HEK293 (cell line): ENCODE measurements around the gene ATP8B1.

Source experiments
- CTCF ChIA-PET: fragments of 350-600 bp; formaldehyde crosslinking; extraction: SDS; loops from one replicate; lab custom pipeline; 2021; ENCODE audit warnings: antibody characterized with exemption; lab: Yijun Ruan, JAX
- POLR2A ChIA-PET: fragments of 300-600 bp; formaldehyde crosslinking; extraction: SDS; loops from one replicate; lab custom pipeline; 2020; ENCODE audit warnings: antibody characterized with exemption, inconsistent platforms; lab: Yijun Ruan, JAX
- H3K27ac ChIP-seq: fragments of 200-500 bp; sonication (Bioruptor generic); 2 replicates; pipeline ENCODE4 v1.5.1; 2014; ENCODE audit warnings: low read depth, low read length, control low read depth, inconsistent platforms; ENCODE audit errors: extremely low read depth
- H3K36me3 ChIP-seq, 2 experiments: fragments of 200-500 bp in 1 of 2; sonication (Bioruptor generic) in 1 of 2; 1 replicate in 1 of 2; 2 replicates in 1 of 2; pipeline ENCODE4 v1.5.1; 2014 to 2017; ENCODE audit warnings: inconsistent platforms in 2 of 2, low read length in 2 of 2; ENCODE audit not compliant: control insufficient read depth in 2 of 2, insufficient read depth in 1 of 2
- H3K4me1 ChIP-seq: fragments of 200-500 bp; sonication (Bioruptor generic); 2 replicates; pipeline ENCODE4 v1.5.1; 2014; ENCODE audit warnings: mild to moderate bottlenecking, low read length, inconsistent platforms; ENCODE audit not compliant: control insufficient read depth, insufficient read depth
- H3K4me3 ChIP-seq: 2 replicates; pipeline ENCODE4 v1.5.1; 2011; ENCODE audit warnings: low read depth, mild to moderate bottlenecking, control low read depth, low read length, moderate library complexity
- H3K9me3 ChIP-seq: fragments of 200-500 bp; sonication (Bioruptor generic); 2 replicates; pipeline ENCODE4 v1.5.1; 2014; ENCODE audit warnings: low read depth, low read length, inconsistent platforms; ENCODE audit not compliant: control insufficient read depth, insufficient read depth
- BCL11A ChIP-seq: fragments of 450-650 bp; formaldehyde crosslinking; IDR thresholded peaks from 2 replicates; pipeline ENCODE4 v1.5.1; 2016; ENCODE audit warnings: low read depth, missing biosample characterization, missing genetic modification characterization
- FEZF1 ChIP-seq: fragments of 450-650 bp; formaldehyde crosslinking; IDR thresholded peaks from 2 replicates; pipeline ENCODE4 v1.5.1; 2016; ENCODE audit warnings: missing biosample characterization, missing genetic modification characterization
- ZFP37 ChIP-seq: fragments of 450-650 bp; formaldehyde crosslinking; IDR thresholded peaks from 2 replicates; pipeline ENCODE4 v1.5.1; 2016; ENCODE audit warnings: missing biosample characterization, missing genetic modification characterization
- ZFP69B ChIP-seq: fragments of 450-650 bp; formaldehyde crosslinking; IDR thresholded peaks from 2 replicates; pipeline ENCODE4 v1.5.1; 2016; ENCODE audit warnings: missing biosample characterization, missing genetic modification characterization
- ZIC2 ChIP-seq: fragments of 450-650 bp; formaldehyde crosslinking; IDR thresholded peaks from 2 replicates; pipeline ENCODE4 v1.5.1; 2016; ENCODE audit warnings: missing biosample characterization, missing genetic modification characterization
- ZNF366 ChIP-seq: fragments of 450-650 bp; formaldehyde crosslinking; conservative IDR thresholded peaks from 2 replicates; pipeline ENCODE4 v1.5.1; 2016; ENCODE audit warnings: missing biosample characterization, missing genetic modification characterization
- ZNF624 ChIP-seq: fragments of 450-650 bp; formaldehyde crosslinking; IDR thresholded peaks from 2 replicates; pipeline ENCODE4 v1.5.1; 2017; ENCODE audit warnings: missing biosample characterization, missing genetic modification characterization
- TF ChIP-seq, protein P1 (sequence below): IDR thresholded peaks from 2 replicates; pipeline ENCODE4 v1.6.1; 2011; ENCODE audit warnings: mild to moderate bottlenecking, low read depth, low read length, borderline replicate concordance
- TF ChIP-seq, protein P2 (sequence below): fragments of 450-650 bp; formaldehyde crosslinking; IDR thresholded peaks from 2 replicates; pipeline ENCODE4 v1.5.1; 2016; ENCODE audit warnings: missing biosample characterization, missing genetic modification characterization, borderline replicate concordance
- TF ChIP-seq, protein P3 (sequence below): fragments of 450-650 bp; formaldehyde crosslinking; IDR thresholded peaks from 2 replicates; pipeline ENCODE4 v1.5.1; 2016; ENCODE audit warnings: missing biosample characterization, missing genetic modification characterization, borderline replicate concordance
- TF ChIP-seq, protein P4 (sequence below): fragments of 450-650 bp; formaldehyde crosslinking; IDR thresholded peaks from 2 replicates; pipeline ENCODE4 v1.5.1; 2016; ENCODE audit warnings: missing biosample characterization, missing genetic modification characterization
- TF ChIP-seq, protein P5 (sequence below): fragments of 450-650 bp; formaldehyde crosslinking; IDR thresholded peaks from 2 replicates; pipeline ENCODE4 v1.5.1; 2016; ENCODE audit warnings: missing biosample characterization, missing genetic modification characterization
- TF ChIP-seq, protein P6 (sequence below): fragments of 450-650 bp; formaldehyde crosslinking; conservative IDR thresholded peaks from 2 replicates; pipeline ENCODE4 v1.5.1; 2016; ENCODE audit warnings: low read depth, missing biosample characterization, missing genetic modification characterization

Gene ATP8B1

DNA sequence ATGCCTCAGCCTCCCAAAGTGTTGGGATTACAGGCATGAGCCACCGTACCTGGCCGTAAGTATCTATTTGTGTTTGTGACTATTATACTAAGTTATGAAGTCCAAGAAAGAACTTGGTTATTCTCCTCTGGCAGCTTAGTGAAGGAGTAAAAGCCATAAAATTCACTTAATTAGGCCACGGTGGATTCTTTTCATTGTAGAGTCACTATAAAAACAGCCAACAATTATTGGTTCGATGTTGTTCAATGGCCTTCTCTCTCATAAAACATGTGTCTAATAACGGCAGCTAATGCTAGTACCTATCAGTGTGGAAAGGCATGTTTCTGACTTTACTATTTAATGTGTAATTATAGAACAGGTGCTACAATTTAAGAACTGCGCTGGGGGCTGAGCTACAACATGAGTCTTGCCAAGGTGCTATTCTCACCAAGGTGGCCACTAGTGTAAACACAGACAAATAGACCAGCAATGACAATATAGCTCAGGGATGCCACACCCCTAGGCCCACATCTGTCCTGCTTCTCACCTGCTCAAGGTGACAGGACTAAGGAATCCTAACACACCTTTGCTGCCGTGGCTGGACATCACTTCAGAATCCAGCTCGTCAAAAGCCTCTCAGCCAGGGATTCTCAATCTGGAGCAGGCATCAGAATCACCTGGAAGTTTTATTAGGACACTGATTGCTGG, 17.2 kb downstream of the ATP8B1 start (continued):
- TF ChIP-seq, protein P1, sequence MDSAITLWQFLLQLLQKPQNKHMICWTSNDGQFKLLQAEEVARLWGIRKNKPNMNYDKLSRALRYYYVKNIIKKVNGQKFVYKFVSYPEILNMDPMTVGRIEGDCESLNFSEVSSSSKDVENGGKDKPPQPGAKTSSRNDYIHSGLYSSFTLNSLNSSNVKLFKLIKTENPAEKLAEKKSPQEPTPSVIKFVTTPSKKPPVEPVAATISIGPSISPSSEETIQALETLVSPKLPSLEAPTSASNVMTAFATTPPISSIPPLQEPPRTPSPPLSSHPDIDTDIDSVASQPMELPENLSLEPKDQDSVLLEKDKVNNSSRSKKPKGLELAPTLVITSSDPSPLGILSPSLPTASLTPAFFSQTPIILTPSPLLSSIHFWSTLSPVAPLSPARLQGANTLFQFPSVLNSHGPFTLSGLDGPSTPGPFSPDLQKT: no peak
- TF ChIP-seq ZFP37 (tag by site-specific recombination): no peak
- TF ChIP-seq, all 188 proteins: peak for 0

DNA sequence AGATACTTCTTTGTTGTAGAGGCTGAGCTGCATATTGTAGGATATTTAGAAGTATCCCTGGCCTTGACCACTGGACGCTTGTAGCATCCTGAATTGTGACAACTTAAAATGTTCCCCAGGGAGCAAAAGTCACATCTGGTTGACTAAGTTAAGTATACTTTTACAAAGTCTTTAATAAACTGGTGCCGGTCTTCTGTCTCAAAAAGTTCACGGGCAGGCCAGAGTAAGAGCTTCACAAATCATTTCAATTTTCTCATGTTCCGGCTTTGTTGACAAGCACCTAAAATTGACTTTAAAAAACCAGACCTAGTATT, 18.4 kb downstream of the ATP8B1 start:
- Histone ChIP-seq H3K4me3 (no peak overlapping the region), H3K36me3 (no peaks in the 10 kb centered on the region; a peak in 1 of 3 replicates), H3K4me1 (peaks cover 20% of the 10 kb centered on the region), H3K9me3 (no peaks in the 10 kb centered on the region), H3K27ac (no peak overlapping the region)
- CTCF ChIA-PET: no interaction called here
- POLR2A ChIA-PET: no interaction called here
- TF ChIP-seq, protein P2, sequence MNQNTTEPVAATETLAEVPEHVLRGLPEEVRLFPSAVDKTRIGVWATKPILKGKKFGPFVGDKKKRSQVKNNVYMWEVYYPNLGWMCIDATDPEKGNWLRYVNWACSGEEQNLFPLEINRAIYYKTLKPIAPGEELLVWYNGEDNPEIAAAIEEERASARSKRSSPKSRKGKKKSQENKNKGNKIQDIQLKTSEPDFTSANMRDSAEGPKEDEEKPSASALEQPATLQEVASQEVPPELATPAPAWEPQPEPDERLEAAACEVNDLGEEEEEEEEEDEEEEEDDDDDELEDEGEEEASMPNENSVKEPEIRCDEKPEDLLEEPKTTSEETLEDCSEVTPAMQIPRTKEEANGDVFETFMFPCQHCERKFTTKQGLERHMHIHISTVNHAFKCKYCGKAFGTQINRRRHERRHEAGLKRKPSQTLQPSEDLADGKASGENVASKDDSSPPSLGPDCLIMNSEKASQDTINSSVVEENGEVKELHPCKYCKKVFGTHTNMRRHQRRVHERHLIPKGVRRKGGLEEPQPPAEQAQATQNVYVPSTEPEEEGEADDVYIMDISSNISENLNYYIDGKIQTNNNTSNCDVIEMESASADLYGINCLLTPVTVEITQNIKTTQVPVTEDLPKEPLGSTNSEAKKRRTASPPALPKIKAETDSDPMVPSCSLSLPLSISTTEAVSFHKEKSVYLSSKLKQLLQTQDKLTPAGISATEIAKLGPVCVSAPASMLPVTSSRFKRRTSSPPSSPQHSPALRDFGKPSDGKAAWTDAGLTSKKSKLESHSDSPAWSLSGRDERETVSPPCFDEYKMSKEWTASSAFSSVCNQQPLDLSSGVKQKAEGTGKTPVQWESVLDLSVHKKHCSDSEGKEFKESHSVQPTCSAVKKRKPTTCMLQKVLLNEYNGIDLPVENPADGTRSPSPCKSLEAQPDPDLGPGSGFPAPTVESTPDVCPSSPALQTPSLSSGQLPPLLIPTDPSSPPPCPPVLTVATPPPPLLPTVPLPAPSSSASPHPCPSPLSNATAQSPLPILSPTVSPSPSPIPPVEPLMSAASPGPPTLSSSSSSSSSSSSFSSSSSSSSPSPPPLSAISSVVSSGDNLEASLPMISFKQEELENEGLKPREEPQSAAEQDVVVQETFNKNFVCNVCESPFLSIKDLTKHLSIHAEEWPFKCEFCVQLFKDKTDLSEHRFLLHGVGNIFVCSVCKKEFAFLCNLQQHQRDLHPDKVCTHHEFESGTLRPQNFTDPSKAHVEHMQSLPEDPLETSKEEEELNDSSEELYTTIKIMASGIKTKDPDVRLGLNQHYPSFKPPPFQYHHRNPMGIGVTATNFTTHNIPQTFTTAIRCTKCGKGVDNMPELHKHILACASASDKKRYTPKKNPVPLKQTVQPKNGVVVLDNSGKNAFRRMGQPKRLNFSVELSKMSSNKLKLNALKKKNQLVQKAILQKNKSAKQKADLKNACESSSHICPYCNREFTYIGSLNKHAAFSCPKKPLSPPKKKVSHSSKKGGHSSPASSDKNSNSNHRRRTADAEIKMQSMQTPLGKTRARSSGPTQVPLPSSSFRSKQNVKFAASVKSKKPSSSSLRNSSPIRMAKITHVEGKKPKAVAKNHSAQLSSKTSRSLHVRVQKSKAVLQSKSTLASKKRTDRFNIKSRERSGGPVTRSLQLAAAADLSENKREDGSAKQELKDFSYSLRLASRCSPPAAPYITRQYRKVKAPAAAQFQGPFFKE (tag by site-specific recombination): no peak
- TF ChIP-seq, protein P3, sequence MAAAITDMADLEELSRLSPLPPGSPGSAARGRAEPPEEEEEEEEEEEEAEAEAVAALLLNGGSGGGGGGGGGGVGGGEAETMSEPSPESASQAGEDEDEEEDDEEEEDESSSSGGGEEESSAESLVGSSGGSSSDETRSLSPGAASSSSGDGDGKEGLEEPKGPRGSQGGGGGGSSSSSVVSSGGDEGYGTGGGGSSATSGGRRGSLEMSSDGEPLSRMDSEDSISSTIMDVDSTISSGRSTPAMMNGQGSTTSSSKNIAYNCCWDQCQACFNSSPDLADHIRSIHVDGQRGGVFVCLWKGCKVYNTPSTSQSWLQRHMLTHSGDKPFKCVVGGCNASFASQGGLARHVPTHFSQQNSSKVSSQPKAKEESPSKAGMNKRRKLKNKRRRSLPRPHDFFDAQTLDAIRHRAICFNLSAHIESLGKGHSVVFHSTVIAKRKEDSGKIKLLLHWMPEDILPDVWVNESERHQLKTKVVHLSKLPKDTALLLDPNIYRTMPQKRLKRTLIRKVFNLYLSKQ (tag by site-specific recombination): no peak
- TF ChIP-seq, protein P4, sequence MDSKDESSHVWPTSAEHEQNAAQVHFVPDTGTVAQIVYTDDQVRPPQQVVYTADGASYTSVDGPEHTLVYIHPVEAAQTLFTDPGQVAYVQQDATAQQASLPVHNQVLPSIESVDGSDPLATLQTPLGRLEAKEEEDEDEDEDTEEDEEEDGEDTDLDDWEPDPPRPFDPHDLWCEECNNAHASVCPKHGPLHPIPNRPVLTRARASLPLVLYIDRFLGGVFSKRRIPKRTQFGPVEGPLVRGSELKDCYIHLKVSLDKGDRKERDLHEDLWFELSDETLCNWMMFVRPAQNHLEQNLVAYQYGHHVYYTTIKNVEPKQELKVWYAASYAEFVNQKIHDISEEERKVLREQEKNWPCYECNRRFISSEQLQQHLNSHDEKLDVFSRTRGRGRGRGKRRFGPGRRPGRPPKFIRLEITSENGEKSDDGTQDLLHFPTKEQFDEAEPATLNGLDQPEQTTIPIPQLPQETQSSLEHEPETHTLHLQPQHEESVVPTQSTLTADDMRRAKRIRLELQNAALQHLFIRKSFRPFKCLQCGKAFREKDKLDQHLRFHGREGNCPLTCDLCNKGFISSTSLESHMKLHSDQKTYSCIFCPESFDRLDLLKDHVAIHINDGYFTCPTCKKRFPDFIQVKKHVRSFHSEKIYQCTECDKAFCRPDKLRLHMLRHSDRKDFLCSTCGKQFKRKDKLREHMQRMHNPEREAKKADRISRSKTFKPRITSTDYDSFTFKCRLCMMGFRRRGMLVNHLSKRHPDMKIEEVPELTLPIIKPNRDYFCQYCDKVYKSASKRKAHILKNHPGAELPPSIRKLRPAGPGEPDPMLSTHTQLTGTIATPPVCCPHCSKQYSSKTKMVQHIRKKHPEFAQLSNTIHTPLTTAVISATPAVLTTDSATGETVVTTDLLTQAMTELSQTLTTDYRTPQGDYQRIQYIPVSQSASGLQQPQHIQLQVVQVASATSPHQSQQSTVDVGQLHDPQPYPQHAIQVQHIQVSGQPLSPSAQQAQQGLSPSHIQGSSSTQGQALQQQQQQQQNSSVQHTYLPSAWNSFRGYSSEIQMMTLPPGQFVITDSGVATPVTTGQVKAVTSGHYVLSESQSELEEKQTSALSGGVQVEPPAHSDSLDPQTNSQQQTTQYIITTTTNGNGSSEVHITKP (tag by site-specific recombination): no peak
- TF ChIP-seq FEZF1 (no peak), ZFP69B (no peak), BCL11A (tag by site-specific recombination) (no peak), ZNF624 (tag by site-specific recombination) (no peak), ZNF366 (tag by site-specific recombination) (no peak), ZIC2 (tag by site-specific recombination) (no peak)
- TF ChIP-seq, protein P5, sequence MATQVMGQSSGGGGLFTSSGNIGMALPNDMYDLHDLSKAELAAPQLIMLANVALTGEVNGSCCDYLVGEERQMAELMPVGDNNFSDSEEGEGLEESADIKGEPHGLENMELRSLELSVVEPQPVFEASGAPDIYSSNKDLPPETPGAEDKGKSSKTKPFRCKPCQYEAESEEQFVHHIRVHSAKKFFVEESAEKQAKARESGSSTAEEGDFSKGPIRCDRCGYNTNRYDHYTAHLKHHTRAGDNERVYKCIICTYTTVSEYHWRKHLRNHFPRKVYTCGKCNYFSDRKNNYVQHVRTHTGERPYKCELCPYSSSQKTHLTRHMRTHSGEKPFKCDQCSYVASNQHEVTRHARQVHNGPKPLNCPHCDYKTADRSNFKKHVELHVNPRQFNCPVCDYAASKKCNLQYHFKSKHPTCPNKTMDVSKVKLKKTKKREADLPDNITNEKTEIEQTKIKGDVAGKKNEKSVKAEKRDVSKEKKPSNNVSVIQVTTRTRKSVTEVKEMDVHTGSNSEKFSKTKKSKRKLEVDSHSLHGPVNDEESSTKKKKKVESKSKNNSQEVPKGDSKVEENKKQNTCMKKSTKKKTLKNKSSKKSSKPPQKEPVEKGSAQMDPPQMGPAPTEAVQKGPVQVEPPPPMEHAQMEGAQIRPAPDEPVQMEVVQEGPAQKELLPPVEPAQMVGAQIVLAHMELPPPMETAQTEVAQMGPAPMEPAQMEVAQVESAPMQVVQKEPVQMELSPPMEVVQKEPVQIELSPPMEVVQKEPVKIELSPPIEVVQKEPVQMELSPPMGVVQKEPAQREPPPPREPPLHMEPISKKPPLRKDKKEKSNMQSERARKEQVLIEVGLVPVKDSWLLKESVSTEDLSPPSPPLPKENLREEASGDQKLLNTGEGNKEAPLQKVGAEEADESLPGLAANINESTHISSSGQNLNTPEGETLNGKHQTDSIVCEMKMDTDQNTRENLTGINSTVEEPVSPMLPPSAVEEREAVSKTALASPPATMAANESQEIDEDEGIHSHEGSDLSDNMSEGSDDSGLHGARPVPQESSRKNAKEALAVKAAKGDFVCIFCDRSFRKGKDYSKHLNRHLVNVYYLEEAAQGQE (tag by site-specific recombination): no peak
- TF ChIP-seq, protein P6, sequence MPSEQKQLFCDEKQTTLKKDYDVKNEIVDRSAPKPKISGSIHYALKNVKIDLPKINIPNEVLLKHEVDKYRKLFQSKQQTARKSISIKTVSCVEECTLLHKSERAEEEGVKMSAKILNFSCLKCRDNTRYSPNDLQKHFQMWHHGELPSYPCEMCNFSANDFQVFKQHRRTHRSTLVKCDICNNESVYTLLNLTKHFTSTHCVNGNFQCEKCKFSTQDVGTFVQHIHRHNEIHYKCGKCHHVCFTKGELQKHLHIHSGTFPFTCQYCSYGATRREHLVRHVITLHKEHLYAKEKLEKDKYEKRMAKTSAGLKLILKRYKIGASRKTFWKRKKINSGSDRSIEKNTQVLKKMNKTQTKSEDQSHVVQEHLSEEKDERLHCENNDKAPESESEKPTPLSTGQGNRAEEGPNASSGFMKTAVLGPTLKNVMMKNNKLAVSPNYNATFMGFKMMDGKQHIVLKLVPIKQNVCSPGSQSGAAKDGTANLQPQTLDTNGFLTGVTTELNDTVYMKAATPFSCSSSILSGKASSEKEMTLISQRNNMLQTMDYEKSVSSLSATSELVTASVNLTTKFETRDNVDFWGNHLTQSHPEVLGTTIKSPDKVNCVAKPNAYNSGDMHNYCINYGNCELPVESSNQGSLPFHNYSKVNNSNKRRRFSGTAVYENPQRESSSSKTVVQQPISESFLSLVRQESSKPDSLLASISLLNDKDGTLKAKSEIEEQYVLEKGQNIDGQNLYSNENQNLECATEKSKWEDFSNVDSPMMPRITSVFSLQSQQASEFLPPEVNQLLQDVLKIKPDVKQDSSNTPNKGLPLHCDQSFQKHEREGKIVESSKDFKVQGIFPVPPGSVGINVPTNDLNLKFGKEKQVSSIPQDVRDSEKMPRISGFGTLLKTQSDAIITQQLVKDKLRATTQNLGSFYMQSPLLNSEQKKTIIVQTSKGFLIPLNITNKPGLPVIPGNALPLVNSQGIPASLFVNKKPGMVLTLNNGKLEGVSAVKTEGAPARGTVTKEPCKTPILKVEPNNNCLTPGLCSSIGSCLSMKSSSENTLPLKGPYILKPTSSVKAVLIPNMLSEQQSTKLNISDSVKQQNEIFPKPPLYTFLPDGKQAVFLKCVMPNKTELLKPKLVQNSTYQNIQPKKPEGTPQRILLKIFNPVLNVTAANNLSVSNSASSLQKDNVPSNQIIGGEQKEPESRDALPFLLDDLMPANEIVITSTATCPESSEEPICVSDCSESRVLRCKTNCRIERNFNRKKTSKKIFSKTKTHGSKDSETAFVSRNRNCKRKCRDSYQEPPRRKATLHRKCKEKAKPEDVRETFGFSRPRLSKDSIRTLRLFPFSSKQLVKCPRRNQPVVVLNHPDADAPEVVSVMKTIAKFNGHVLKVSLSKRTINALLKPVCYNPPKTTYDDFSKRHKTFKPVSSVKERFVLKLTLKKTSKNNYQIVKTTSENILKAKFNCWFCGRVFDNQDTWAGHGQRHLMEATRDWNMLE: no peak
